Tibial artery (tissue), 4 donors: Measurements from ENCODE around the gene SCNN1A.
"Not testable (repeated sequence)": the region's sequence is repeated elsewhere in the genome, so short reads cannot be mapped to it uniquely, and the experiment has no call there.

Experiments
- DNase-seq, 2 donors: peaks; one replicate each; pipeline ENCODE4 v3.0.0-alpha.2; 2019
- H3K27ac ChIP-seq, 2 donors: fragments of 200-600 bp; sonication (generic) in 1 of 2; 1 replicate in 1 of 2; 2 replicates in 1 of 2; pipeline ENCODE4 v1.5.1; 2018 to 2019; ENCODE audit warnings: mild to moderate bottlenecking in 1 of 2
- H3K27me3 ChIP-seq, 2 donors: fragments of 200-600 bp; sonication (generic) in 1 of 2; one replicate each; pipeline versions ENCODE4 v1.5.1 to v1.6.0; 2016 to 2019
- H3K36me3 ChIP-seq, 3 donors: fragments of 200-600 bp; sonication (generic) in 2 of 3; one replicate each; pipeline ENCODE4 v1.5.1; 2016 to 2019; ENCODE audit warnings: mild to moderate bottlenecking in 2 of 3
- H3K4me1 ChIP-seq, 4 donors: fragments of 200-600 bp; sonication (generic) in 2 of 4; 1 replicate in 3 of 4; 2 replicates in 1 of 4; pipeline ENCODE4 v1.5.1; 2016 to 2019
- H3K4me3 ChIP-seq, 2 donors: fragments of 200-600 bp; sonication (generic) in 1 of 2; 1 replicate in 1 of 2; 2 replicates in 1 of 2; pipeline ENCODE4 v1.5.1; 2018 to 2019; ENCODE audit warnings: mild to moderate bottlenecking in 2 of 2
- H3K9me3 ChIP-seq, 3 donors: fragments of 200-600 bp; sonication (generic) in 1 of 3; one replicate each; pipeline ENCODE4 v1.5.1; 2016 to 2019
- intact Hi-C: fragments of 100-400 bp; cut with DNase I; formaldehyde crosslinking; loops from one replicate; pipeline ENCODE4 v1.15.0; 2023; ENCODE audit warnings: low total_unique reads
- TF ChIP-seq, protein P1 (sequence below), 2 experiments: fragments of 200-600 bp in 1 of 2; fragments of 450-650 bp in 1 of 2; IDR thresholded peaks; one replicate each; pipeline ENCODE4 v1.5.1; 2017 to 2019; ENCODE audit warnings: antibody characterized with exemption in 2 of 2, mild to moderate bottlenecking in 1 of 2, moderate library complexity in 1 of 2

SCNN1A gene

DNA sequence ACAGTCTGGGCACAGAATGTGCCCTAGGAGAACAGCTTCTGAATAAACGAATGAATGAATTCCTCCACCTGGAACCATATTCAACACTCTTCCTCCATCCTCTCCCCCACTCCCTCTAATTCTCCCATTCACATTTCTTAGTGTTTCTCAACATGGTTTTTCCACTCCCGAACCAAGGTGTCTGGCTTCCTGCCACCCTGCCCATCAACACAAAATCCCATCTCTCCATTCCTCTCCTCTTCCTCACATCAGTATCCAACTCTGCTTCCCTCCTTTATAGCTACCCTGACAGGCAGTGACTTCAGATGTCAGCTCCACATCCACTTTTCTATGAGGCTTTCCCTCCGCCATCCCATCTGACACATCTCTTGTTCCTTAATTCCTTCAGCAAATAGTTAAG, 36.4 kb downstream of the SCNN1A start:
- H3K4me1 ChIP-seq: peaks cover 0 to 80% (median 69%) of the 10 kb centered on the region in 4 donors
- peak overlapping the region; percentile 99 for H3K27ac ChIP-seq
- TF ChIP-seq, protein P1, sequence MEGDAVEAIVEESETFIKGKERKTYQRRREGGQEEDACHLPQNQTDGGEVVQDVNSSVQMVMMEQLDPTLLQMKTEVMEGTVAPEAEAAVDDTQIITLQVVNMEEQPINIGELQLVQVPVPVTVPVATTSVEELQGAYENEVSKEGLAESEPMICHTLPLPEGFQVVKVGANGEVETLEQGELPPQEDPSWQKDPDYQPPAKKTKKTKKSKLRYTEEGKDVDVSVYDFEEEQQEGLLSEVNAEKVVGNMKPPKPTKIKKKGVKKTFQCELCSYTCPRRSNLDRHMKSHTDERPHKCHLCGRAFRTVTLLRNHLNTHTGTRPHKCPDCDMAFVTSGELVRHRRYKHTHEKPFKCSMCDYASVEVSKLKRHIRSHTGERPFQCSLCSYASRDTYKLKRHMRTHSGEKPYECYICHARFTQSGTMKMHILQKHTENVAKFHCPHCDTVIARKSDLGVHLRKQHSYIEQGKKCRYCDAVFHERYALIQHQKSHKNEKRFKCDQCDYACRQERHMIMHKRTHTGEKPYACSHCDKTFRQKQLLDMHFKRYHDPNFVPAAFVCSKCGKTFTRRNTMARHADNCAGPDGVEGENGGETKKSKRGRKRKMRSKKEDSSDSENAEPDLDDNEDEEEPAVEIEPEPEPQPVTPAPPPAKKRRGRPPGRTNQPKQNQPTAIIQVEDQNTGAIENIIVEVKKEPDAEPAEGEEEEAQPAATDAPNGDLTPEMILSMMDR (IDR thresholded peaks at IDR 0.05): no peak
- no peaks in the 10 kb centered on the region for H3K27me3 ChIP-seq
- peak overlapping the region; percentile 97 to 99 for H3K4me3 ChIP-seq
- no peak for DNase-seq
- no peaks in the 10 kb centered on the region for H3K9me3 ChIP-seq
- peaks cover 7 to 15% (median 10%) of the 10 kb centered on the region in 3 donors for H3K36me3 ChIP-seq
- intact Hi-C loops: loop anchor here (5.0 kb wide), 2 partner anchors 43 to 128 kb away; partner anchors contain the start of gene LTBR

DNA sequence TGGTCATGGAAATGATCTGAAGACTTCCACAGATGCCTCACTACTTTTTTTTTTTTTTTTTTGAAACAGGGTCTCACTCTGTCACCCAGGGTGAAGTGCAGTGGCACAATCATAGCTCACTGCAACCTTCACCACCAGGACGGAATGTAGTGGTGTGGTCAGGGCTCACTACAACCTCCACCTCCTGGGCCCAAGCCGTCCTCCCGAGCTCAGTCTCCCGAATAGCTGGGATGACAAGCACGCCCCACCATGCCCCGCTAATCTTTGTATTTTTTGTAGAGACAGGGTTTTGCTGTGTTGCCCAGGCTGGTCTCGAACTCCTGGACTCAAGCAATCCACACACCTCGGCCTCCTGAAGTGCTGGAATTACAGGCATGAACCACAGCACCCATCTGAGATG, 36.8 kb downstream of the SCNN1A start:
- H3K4me3 ChIP-seq: peak overlapping the region; percentile 97 to 99
- intact Hi-C loops: loop anchor here (5.0 kb wide), 2 partner anchors 44 to 129 kb away; partner anchors contain the start of gene LTBR

DNA sequence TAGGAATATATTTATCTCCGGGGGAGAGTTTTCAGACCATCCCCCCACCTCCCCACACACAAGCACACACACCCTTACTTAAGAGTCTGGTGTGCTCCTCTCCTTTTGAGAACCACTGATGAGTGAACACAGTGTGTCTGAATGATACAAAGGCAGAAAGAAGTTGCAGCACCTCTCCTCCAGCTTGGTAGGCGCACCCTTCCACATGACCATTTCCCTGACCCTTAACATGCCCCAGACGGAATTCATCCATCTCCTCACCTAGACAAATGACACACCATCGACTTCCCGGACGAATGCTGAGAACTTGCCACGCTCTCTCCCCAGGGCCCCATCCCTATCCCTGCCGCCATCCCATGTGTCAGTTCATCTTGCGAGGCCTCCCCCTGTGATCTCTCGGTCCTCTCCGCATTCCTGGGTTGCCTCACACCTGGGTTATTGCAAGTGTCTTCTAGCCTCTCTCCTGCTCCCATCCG, 37.4 kb downstream of the SCNN1A start:
- no peaks in the 10 kb centered on the region for H3K9me3 ChIP-seq
- DNase-seq: no peak
- peak overlapping the region; percentile 99 for H3K27ac ChIP-seq
- TF ChIP-seq, protein P1 (IDR thresholded peaks at IDR 0.05): no peak
- H3K4me3 ChIP-seq: peak overlapping the region; percentile 97 to 99
- H3K36me3 ChIP-seq: peaks cover 17 to 25% (median 19%) of the 10 kb centered on the region in 3 donors
- intact Hi-C loops: loop anchor here (5.0 kb wide), 2 partner anchors 44 to 129 kb away; partner anchors contain the start of gene LTBR
- no peaks in the 10 kb centered on the region for H3K27me3 ChIP-seq
- H3K4me1 ChIP-seq: peaks cover 0 to 79% (median 68%) of the 10 kb centered on the region in 4 donors

More for the DNA sequence above, 36.8 kb downstream of the SCNN1A start:
- Histone ChIP-seq H3K36me3 (peaks cover 11 to 19% (median 14%) of the 10 kb centered on the region in 3 donors), H3K4me1 (peaks cover 0 to 80% (median 68%) of the 10 kb centered on the region in 4 donors), H3K27ac (peak overlapping the region; percentile 99)
- not testable (repeated sequence) for DNase-seq, H3K27me3 ChIP-seq, H3K9me3 ChIP-seq

DNA sequence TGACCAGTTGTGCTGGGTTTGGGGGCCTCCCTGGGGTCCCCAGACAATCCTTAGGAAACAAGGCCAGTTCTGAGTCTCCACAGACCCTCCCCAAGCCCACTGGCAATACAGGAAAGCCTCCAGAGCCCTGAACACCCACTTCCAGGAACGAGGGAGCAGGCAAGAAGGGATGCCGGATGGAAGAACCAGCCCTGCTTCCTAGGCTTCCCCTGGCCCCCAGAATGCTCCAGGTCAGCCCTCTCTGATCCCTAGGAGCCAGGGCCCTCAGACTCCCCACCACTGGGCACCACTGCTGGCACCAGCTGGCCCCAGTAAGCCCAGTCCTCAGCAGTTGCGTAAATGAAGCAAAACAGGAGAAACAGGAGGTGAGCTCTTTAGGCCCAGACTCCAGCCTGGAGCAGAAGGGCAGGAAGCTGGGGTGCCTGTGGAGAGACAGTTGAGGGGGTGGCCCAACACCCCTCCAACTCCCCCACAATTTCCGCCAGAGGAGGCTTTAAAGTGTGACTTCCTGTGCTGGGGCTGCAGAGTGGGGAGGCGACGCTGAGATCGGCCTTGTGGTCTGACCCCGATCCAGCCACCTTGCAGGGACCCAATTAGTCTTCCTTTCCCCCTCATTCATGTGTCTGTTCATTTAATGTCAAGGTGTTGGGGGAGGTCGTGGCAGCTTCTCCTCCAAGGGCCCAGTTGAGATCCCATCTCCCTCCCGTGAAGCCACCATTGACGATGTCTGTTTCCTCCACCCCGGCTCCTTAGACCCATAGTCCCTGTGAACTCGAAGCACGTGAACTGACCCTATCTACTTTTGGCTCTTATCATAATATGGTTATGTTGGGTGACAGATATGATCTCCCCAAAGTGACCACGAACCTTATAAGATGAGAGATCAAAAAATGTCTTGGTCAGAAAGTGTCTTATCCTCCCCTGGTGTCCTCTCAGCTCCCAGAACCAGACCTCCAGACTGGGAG, 38.2 kb downstream of the SCNN1A start:
- Histone ChIP-seq H3K36me3 (peaks cover 25 to 33% (median 28%) of the 10 kb centered on the region in 3 donors), H3K27ac (peak overlapping the region; percentile 99), H3K4me3 (peak overlapping the region; percentile 97 to 99), H3K4me1 (peaks cover 0 to 77% (median 62%) of the 10 kb centered on the region in 4 donors), H3K9me3 (no peaks in the 10 kb centered on the region), H3K27me3 (no peaks in the 10 kb centered on the region)
- intact Hi-C loops: loop anchor here (5.0 kb wide), 2 partner anchors 45 to 130 kb away; partner anchors contain the start of gene LTBR
- TF ChIP-seq, protein P1 (IDR thresholded peaks at IDR 0.05): no peak
- no peak for DNase-seq

DNA sequence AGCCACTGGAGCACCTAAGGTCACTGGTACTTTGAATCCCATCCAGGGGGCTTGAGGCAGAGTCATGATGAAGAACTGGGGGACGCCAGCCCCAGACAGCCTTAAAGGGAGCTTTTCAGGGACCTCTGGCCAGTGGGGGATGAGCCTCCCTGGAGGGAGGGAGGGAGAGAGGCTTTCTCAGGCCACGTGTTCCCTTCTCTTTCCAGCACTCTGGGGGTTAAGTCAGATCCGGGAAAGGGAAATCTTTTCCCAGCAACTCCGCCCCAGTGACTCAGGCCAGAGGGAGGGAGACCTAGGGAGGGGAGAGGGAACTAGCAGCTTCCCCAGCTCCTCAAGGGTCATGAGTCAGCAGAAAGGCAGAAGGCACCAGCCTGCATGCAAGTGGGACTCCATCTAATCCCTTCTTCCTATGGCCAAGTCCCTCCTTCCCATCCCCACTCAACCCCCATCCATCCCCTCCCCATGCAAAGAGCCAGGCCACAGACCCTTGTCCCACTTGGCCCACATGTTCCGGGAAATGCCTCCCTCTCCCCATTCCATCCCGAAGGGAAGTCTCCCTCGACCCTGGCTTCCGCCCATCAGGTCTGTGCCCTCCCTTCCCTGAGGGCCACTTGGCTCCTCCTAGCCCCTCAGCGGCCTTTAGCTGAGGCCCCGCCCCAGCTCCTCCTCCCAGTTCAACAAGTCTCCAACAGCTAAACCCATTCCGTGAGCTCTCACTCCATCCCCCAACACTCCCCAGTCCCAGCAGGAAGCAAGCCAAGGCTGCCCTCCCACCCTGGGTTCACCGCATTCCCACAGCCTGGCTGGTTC, 39.1 kb downstream of the SCNN1A start:
- Histone ChIP-seq H3K4me1 (peaks cover 0 to 74% (median 65%) of the 10 kb centered on the region in 4 donors), H3K36me3 (peaks cover 32 to 42% (median 35%) of the 10 kb centered on the region in 3 donors), H3K27me3 (no peaks in the 10 kb centered on the region), H3K27ac (peak overlapping the region; percentile 99), H3K4me3 (peak overlapping the region; percentile 97 to 99), H3K9me3 (no peaks in the 10 kb centered on the region)
- TF ChIP-seq, protein P1 (IDR thresholded peaks at IDR 0.05): no peak
- intact Hi-C loops: loop anchor here (5.0 kb wide), 2 partner anchors 46 to 131 kb away; partner anchors contain the start of gene LTBR
- peak; percentile 95 to 97 for DNase-seq
